K562 (cell line): Measurements from ENCODE around the gene TSPAN32. TPM values are rescaled to one million over a fixed set of nuclear protein-coding genes. Genes with fewer than 3 reads are reported as not detected.

Experiments used
- ATAC-seq: fragments of 200-7000 bp; cut with Tn5 transposase; 3 replicates; pipeline ENCODE4 v1.9.1; 2020; ENCODE audit warnings: moderate library complexity
- BruUV-seq: library from RNA; stranded (reverse); fragments of 400-500 nt; replicated peaks from 2 replicates; lab custom pipeline; 2021; lab: Mats Ljungman, UMichigan
- CTCF ChIA-PET: fragments of 300-600 bp; formaldehyde crosslinking; extraction: SDS; loops from one replicate; lab custom pipeline; 2021; ENCODE audit warnings: low intra/inter-chr PET ratio; lab: Yijun Ruan, JAX
- POLR2A ChIA-PET: fragments of 300-600, 350-650 bp; sonication (Branson Sonifier 250); formaldehyde crosslinking; extraction: SDS; loops from one replicate; lab custom pipeline; 2021; ENCODE audit warnings: antibody characterized with exemption, inconsistent platforms; lab: Yijun Ruan, JAX
- DNase-seq, 4 experiments: peaks; one replicate each; pipeline versions ENCODE4 v3.0.0 to v3.0.0-alpha.2; 2011 to 2018; ENCODE audit warnings: low spot score in 3 of 4, mixed read lengths in 3 of 4; ENCODE audit errors: extremely low read depth in 1 of 4
- FAIRE-seq: peaks from 2 replicates; lab custom pipeline; 2011; peaks lifted over from hg19 to GRCh38; lab: Jason Lieb, UNC
- H2AFZ ChIP-seq: 2 replicates; pipeline ENCODE4 v1.6.0; 2011; ENCODE audit warnings: low read depth, low read length, control low read depth, inconsistent platforms
- H3K27ac ChIP-seq: fragments of 200-600 bp; 3 replicates; pipeline ENCODE4 v1.8.0; 2011; ENCODE audit warnings: low read depth, mild to moderate bottlenecking, control low read depth, inconsistent platforms, low read length, moderate library complexity, mixed read lengths; ENCODE audit errors: extremely low read depth
- H3K27me3 ChIP-seq, 2 experiments: fragments of 300-600 bp in 1 of 2; 2 replicates in 1 of 2; 3 replicates in 1 of 2; pipeline versions ENCODE4 v1.6.0 to v1.8.0; 2011; ENCODE audit warnings: inconsistent platforms in 2 of 2, low read length in 2 of 2, mild to moderate bottlenecking in 1 of 2, mixed read lengths in 1 of 2, moderate library complexity in 1 of 2; ENCODE audit not compliant: control insufficient read depth in 2 of 2, insufficient read depth in 2 of 2
- H3K36me3 ChIP-seq: fragments of 300-600 bp; 3 replicates; pipeline ENCODE4 v1.8.0; 2011; ENCODE audit warnings: mild to moderate bottlenecking, low read length, inconsistent platforms; ENCODE audit not compliant: control insufficient read depth, insufficient read depth
- H3K4me1 ChIP-seq, 2 experiments: fragments of 200-600 bp in 1 of 2; replicated peaks in 1 of 2; 2 replicates in 1 of 2; 3 replicates in 1 of 2; pipeline versions ENCODE4 v1.5.1 to v1.8.0; 2011; ENCODE audit warnings: inconsistent platforms in 2 of 2, low read length in 2 of 2, mild to moderate bottlenecking in 1 of 2, mixed read lengths in 1 of 2, moderate library complexity in 1 of 2; ENCODE audit not compliant: control insufficient read depth in 2 of 2, insufficient read depth in 2 of 2
- H3K4me2 ChIP-seq: 2 replicates; pipeline ENCODE4 v1.6.1; 2011; ENCODE audit warnings: low read length, control low read depth, inconsistent platforms, mixed read lengths; ENCODE audit not compliant: insufficient read depth
- H3K4me3 ChIP-seq: fragments of 200-600 bp; sonication (generic), shearing (Covaris generic); 2 replicates; pipeline ENCODE4 v1.5.1; 2016; ENCODE audit warnings: control low read depth, inconsistent platforms
- H3K79me2 ChIP-seq: fragments of 200-600 bp; 3 replicates; pipeline ENCODE4 v1.8.0; 2011; ENCODE audit warnings: low read length, inconsistent platforms; ENCODE audit not compliant: control insufficient read depth, insufficient read depth
- H3K9ac ChIP-seq, 2 experiments: 2 replicates each; pipeline versions ENCODE4 v1.6.0 to v1.6.1; 2011; ENCODE audit warnings: low read depth in 2 of 2, low read length in 2 of 2, control low read depth in 1 of 2, inconsistent platforms in 1 of 2, mild to moderate bottlenecking in 1 of 2, mixed read lengths in 1 of 2; ENCODE audit not compliant: insufficient read depth in 1 of 2
- H3K9me1 ChIP-seq: one replicate; pipeline ENCODE4 v1.6.0; 2011; ENCODE audit warnings: inconsistent platforms, mild to moderate bottlenecking, low read length, moderate library complexity; ENCODE audit not compliant: control insufficient read depth, insufficient read depth
- H3K9me3 ChIP-seq: replicated peaks from 2 replicates; pipeline ENCODE4 v1.5.1; 2011; ENCODE audit warnings: low read depth, low read length, inconsistent platforms; ENCODE audit not compliant: control insufficient read depth, insufficient read depth
- H4K20me1 ChIP-seq: replicated peaks from 2 replicates; pipeline ENCODE4 v1.6.1; 2011; ENCODE audit warnings: low read length, inconsistent platforms, mixed read lengths; ENCODE audit not compliant: control insufficient read depth, insufficient read depth
- CHD1 ChIP-seq: fragments of 200-600 bp; sonication (generic); IDR thresholded peaks from one replicate; pipeline ENCODE4 v1.6.1; 2012; ENCODE audit warnings: mild to moderate bottlenecking, moderate library complexity, low read length, inconsistent platforms
- SP1 ChIP-seq: sonication (generic); formaldehyde crosslinking; IDR thresholded peaks from 2 replicates; pipeline ENCODE4 v1.8.1; 2022; ENCODE audit warnings: mild to moderate bottlenecking, missing genetic modification reagents
- WGBS: fragments of 100-300 bp; shearing (Covaris generic); methylation state at CpG from one replicate; pipeline ENCODE4 v1.1.6; 2016; ENCODE audit warnings: low coverage, mixed read lengths; ENCODE audit not compliant: insufficient coverage; ENCODE audit errors: missing lambda C conversion rate; 5-methylcytosine and 5-hydroxymethylcytosine counted together
- in situ Hi-C: fragments of 300-500 bp; cut with MboI; formaldehyde crosslinking; loops from 4 replicates; pipeline ENCODE4 v1.15.0; 2018; ENCODE audit warnings: inconsistent platforms, mixed read lengths
- intact Hi-C: fragments of 100-400 bp; cut with micrococcal nuclease; formaldehyde crosslinking; loops from 2 replicates; pipeline ENCODE4 v1.14.2; 2022
- polyA plus RNA-seq, 8 experiments: library from polyadenylated mRNA; depleted of rRNA in 4 of 8; stranded (reverse) in 5 of 8; unstranded in 3 of 8; fragments of >200 nt; fragmentation: Nextera tagmentation in 2 of 8; fragmentation: Illumina TruSeq in 1 of 8; extraction: Ambion mirVana in 2 of 8; extraction: Trizol in 1 of 8; gene quantifications; 2 replicates each; pipeline versions ENCODE4 v1.2.1 to v1.2.3, GENCODE V29; 2011 to 2014; ENCODE audit warnings: inconsistent platforms in 1 of 8, missing spikeins in 1 of 8
- total RNA-seq, 7 experiments: library from RNA; depleted of rRNA in 6 of 7; stranded (reverse); fragments of >200 nt in 6 of 7; fragmentation: Illumina TruSeq in 2 of 7; extraction: Trizol in 2 of 7; gene quantifications; 2 replicates each; pipeline versions ENCODE4 v1.2.1 to v1.2.3, GENCODE V29; 2011 to 2021; ENCODE audit warnings: low replicate concordance in 1 of 7
- TF ChIP-seq, protein P1 (sequence below), 2 experiments: fragments of 150-350 bp in 1 of 2; IDR thresholded peaks; 2 replicates each; pipeline ENCODE4 v1.6.1; 2012 to 2016; ENCODE audit warnings: low read depth in 2 of 2, low read length in 2 of 2, mild to moderate bottlenecking in 1 of 2, moderate library complexity in 1 of 2
- TF ChIP-seq, protein P2 (sequence below), 2 experiments: fragments of 450-650 bp; conservative IDR thresholded peaks; 2 replicates each; pipeline ENCODE4 v1.6.1; 2017; ENCODE audit warnings: mild to moderate bottlenecking in 2 of 2, moderate library complexity in 2 of 2
- TF ChIP-seq, protein P3 (sequence below): sonication (generic); formaldehyde crosslinking; IDR thresholded peaks from 2 replicates; pipeline ENCODE4 v1.8.0; 2022; ENCODE audit warnings: missing genetic modification reagents, mild to moderate bottlenecking, moderate library complexity, borderline replicate concordance

Gene TSPAN32
- total and polyA plus RNA-seq, 9 of the 15 experiments (the other 6 are each of a cell fraction or from before 2014, with no cell fraction given), result 0.21 to 7.3 (median 2.6) TPM

DNA sequence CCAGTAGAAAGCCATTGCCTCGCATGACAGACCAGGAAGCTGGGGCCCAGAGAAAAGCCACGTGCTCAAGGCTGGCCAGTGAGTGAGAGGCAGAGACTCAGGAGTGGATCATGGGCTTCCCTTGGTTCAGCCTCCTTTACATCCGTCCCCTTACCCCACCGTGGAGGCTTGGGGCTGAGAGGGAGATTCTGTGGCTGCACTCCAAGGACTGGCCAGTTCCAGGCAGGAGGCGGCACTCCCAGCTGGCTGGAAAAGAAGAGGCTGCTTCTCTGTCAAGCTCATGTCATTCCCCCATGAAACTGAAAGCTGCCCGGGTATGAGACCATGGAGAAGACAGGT is 24.8 kb upstream of the TSPAN32 start:
- ATAC-seq (peak; percentile 51), DNase-seq (no peak), FAIRE-seq (no peak)
- Histone ChIP-seq H3K27me3 (peaks cover 0 to 37% of the 10 kb centered on the region in 2 experiments; a peak in 2 of 5 replicates), H3K4me2 (no peak overlapping the region), H3K27ac (no peak overlapping the region), H3K4me1 (peaks cover 2 to 12% of the 10 kb centered on the region in 2 experiments; a peak in 3 of 5 replicates), H3K9me1 (no peaks in the 10 kb centered on the region), H3K36me3 (no peaks in the 10 kb centered on the region), H4K20me1 (no peaks in the 10 kb centered on the region), H3K9ac (0 out of 4 replicates have a peak overlapping the region, but pooled peaks of 1 of the 2 experiments have one; percentile 54), H3K9me3 (peaks cover 3% of the 10 kb centered on the region; the same call in 1 of the 2 replicates), H3K79me2 (no peaks in the 10 kb centered on the region), H2AFZ (peak overlapping the region; percentile 87), H3K4me3 (no peak overlapping the region)
- in situ Hi-C loops, result no loop called here
- CTCF ChIA-PET, result no interaction called here
- WGBS, result 19% methylated on average over 6 of the region's 6 CpGs
- intact Hi-C loops, result no loop called here
- POLR2A ChIA-PET, result interaction anchor here (0.6 to 1.2 kb wide), 2 partner anchors 64 to 598 kb away, joined by 3 read pairs; no protein-coding TSS in a partner anchor
- no TSS peak for BruUV-seq
- TF ChIP-seq CHD1 (no peak), SP1 (CRISPR knock-in tag) (no peak)
- TF ChIP-seq, protein P1, sequence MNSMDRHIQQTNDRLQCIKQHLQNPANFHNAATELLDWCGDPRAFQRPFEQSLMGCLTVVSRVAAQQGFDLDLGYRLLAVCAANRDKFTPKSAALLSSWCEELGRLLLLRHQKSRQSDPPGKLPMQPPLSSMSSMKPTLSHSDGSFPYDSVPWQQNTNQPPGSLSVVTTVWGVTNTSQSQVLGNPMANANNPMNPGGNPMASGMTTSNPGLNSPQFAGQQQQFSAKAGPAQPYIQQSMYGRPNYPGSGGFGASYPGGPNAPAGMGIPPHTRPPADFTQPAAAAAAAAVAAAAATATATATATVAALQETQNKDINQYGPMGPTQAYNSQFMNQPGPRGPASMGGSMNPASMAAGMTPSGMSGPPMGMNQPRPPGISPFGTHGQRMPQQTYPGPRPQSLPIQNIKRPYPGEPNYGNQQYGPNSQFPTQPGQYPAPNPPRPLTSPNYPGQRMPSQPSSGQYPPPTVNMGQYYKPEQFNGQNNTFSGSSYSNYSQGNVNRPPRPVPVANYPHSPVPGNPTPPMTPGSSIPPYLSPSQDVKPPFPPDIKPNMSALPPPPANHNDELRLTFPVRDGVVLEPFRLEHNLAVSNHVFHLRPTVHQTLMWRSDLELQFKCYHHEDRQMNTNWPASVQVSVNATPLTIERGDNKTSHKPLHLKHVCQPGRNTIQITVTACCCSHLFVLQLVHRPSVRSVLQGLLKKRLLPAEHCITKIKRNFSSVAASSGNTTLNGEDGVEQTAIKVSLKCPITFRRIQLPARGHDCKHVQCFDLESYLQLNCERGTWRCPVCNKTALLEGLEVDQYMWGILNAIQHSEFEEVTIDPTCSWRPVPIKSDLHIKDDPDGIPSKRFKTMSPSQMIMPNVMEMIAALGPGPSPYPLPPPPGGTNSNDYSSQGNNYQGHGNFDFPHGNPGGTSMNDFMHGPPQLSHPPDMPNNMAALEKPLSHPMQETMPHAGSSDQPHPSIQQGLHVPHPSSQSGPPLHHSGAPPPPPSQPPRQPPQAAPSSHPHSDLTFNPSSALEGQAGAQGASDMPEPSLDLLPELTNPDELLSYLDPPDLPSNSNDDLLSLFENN (IDR thresholded peaks at IDR 0.05; ENCODE audit: low read depth in 2 of 2, low read length in 2 of 2), result no peak
- TF ChIP-seq, protein P2, sequence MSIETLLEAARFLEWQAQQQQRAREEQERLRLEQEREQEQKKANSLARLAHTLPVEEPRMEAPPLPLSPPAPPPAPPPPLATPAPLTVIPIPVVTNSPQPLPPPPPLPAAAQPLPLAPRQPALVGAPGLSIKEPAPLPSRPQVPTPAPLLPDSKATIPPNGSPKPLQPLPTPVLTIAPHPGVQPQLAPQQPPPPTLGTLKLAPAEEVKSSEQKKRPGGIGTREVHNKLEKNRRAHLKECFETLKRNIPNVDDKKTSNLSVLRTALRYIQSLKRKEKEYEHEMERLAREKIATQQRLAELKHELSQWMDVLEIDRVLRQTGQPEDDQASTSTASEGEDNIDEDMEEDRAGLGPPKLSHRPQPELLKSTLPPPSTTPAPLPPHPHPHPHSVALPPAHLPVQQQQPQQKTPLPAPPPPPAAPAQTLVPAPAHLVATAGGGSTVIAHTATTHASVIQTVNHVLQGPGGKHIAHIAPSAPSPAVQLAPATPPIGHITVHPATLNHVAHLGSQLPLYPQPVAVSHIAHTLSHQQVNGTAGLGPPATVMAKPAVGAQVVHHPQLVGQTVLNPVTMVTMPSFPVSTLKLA (conservative IDR thresholded peaks at IDR 0.05), result no peak
- TF ChIP-seq, protein P3, sequence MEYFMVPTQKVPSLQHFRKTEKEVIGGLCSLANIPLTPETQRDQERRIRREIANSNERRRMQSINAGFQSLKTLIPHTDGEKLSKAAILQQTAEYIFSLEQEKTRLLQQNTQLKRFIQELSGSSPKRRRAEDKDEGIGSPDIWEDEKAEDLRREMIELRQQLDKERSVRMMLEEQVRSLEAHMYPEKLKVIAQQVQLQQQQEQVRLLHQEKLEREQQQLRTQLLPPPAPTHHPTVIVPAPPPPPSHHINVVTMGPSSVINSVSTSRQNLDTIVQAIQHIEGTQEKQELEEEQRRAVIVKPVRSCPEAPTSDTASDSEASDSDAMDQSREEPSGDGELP, result 0 out of 2 replicates have a peak, but pooled peaks have one; percentile 11
